MM.1S (cell line): ENCODE data around the gene NAB1.

Source experiments
- CTCF ChIP-seq: fragments of 300-600 bp; sonication (generic); IDR thresholded peaks from 2 replicates; pipeline ENCODE4 v1.5.1; 2016; ENCODE audit warnings: antibody characterized with exemption, low read length, mixed read lengths
- EZH2 ChIP-seq: fragments of 300-600 bp; sonication (generic); optimal IDR thresholded peaks from 2 replicates; pipeline ENCODE3; 2017; ENCODE audit warnings: low read depth, mild to moderate bottlenecking, antibody characterized with exemption, low read length, mixed read lengths
- EZH2phosphoT487 ChIP-seq: fragments of 300-600 bp; sonication (generic); IDR thresholded peaks from 2 replicates; pipeline ENCODE4 v1.6.1; 2018; ENCODE audit warnings: antibody characterized with exemption, low read length

GRCh38 chr2:190627448-190628412 is 21.2 kb upstream of the NAB1 start:
- no peak for TF ChIP-seq CTCF
- TF ChIP-seq EZH2phosphoT487 = no peak
- no peak for TF ChIP-seq EZH2
